Measurements from ENCODE around the gene CDC26. TPM values are rescaled to one million over a fixed set of nuclear protein-coding genes. Genes with fewer than 3 reads are reported as not detected.

Gene CDC26
- total and polyA plus RNA-seq, 10 of the 15 experiments (the other 5 are each of a cell fraction or from before 2014, with no cell fraction given): 28.2 to 156 (median 61.5) TPM

- FAIRE-seq: no peak
- POLR2A ChIA-PET: no interaction called here
- Histone ChIP-seq H4K20me1 (ENCODE audit: control insufficient read depth, insufficient read depth) (no peaks in the 10 kb centered on the region), H3K27ac (ENCODE audit: control insufficient read depth, insufficient read depth) (no peak overlapping the region), H3K27me3 (replicated peaks in 1 of 2; ENCODE audit: control insufficient read depth in 2 of 2, insufficient read depth in 2 of 2, low read length in 1 of 2) (no peaks in the 10 kb centered on the region), H3K4me2 (ENCODE audit: control insufficient read depth, insufficient read depth) (no peak overlapping the region), H3K79me2 (ENCODE audit: control insufficient read depth, insufficient read depth, low read length) (no peaks in the 10 kb centered on the region), H3K9ac (ENCODE audit: control insufficient read depth, insufficient read depth, low read length) (no peak overlapping the region), H3K36me3 (ENCODE audit: control insufficient read depth in 2 of 2, insufficient read depth in 2 of 2, low read length in 1 of 2) (no peaks in the 10 kb centered on the region), H3K4me1 (ENCODE audit: control insufficient read depth, insufficient read depth, low read length) (no peaks in the 10 kb centered on the region), H3K4me3 (no peak overlapping the region), H2AFZ (ENCODE audit: control insufficient read depth, low read depth, low read length) (no peak overlapping the region), H3K9me3 (replicated peaks; ENCODE audit: control insufficient read depth, insufficient read depth, low read length) (no peaks in the 10 kb centered on the region)
- in situ Hi-C loops (cut with MboI): no loop called here
- intact Hi-C loops (cut with micrococcal nuclease; ENCODE audit: unreplicated experiment): no loop called here
- ATAC-seq: no peak
- no peak for DNase-seq (ENCODE audit: low read depth, low spot score)
- CTCF ChIA-PET: interaction anchor here (0.6 kb wide), 1 partner anchor 201 kb away, joined by 3 read pairs; no protein-coding TSS in a partner anchor
- RAD21 ChIA-PET (ENCODE audit: unreplicated experiment): no interaction called here
- BruUV-seq (replicated peaks): no TSS peak
- TF ChIP-seq CHD1 (IDR thresholded peaks at IDR 0.05; ENCODE audit: low read depth, low read length): no peak
- no peak for TF ChIP-seq MEF2A (IDR thresholded peaks at IDR 0.05; ENCODE audit: insufficient read depth, low read depth, low read length)
- TF ChIP-seq MEF2B (IDR thresholded peaks at IDR 0.05; ENCODE audit: partially characterized antibody, poor library complexity, severe bottlenecking): no peak
- TF ChIP-seq FOXK2 (IDR thresholded peaks at IDR 0.05): no peak
- no peak for TF ChIP-seq BMI1 (IDR thresholded peaks at IDR 0.05; ENCODE audit: borderline replicate concordance)
- TF ChIP-seq HDGF (IDR thresholded peaks at IDR 0.05): no peak
- WGBS (ENCODE audit: insufficient coverage, insufficient replicate concordance, low lambda C conversion rate, missing lambda C conversion rate): 4% methylated on average over 1 of the region's 1 CpG
- SMC1A ChIA-PET (ENCODE audit: uncharacterized antibody, unreplicated experiment): no interaction called here
These were observed 31.2 kb upstream of the CDC26 start for GRCh38 chr9:113306566-113306965.

DNA sequence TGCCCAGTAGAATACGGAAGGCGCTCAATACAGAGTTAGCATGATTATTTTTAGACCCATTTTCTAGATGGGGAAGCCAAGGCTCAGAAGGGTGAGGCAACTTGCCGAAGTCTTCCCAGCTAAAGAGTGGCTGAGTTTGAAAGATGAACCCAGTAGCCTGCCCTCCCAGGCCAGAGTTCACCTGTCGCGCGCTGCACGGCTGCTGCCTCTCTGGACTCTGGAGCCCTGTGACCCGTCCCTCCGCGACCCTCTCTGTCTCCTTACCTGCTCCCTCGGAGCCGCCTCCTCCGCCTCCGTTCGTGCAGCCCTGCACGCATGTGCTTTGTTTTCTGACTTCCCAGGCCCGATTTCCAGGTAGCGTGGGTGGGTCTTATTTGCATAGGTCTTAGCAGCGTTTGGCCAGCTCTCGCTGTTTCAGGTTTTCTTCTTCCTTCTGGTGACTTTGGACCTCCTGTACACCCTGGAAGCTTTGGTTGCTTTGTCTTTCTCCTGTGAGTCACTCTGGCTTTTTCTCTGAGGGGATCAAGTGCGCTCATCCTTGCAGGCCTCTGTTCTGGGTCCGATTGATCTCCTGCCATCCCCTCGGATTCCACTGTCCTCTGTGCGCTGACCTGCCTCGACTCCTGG is 27.5 kb upstream of the CDC26 start, which contains the start of gene RNF183:
TSS of gene RNF183 (minus strand) at position 585 of the 627 bp plus-strand sequence. CDS start 5,192 bp downstream, outside the sequence.
- Histone ChIP-seq H4K20me1 (ENCODE audit: control insufficient read depth, insufficient read depth) (no peaks in the 10 kb centered on the region), H3K27me3 (replicated peaks in 1 of 2; ENCODE audit: control insufficient read depth in 2 of 2, insufficient read depth in 2 of 2, low read length in 1 of 2) (no peaks in the 10 kb centered on the region; a peak in 1 of 4 replicates), H3K27ac (ENCODE audit: control insufficient read depth, insufficient read depth) (no peak within 1 kb of the TSS), H3K4me3 (no peak within 1 kb of the TSS), H3K9ac (ENCODE audit: control insufficient read depth, insufficient read depth, low read length) (no peak within 1 kb of the TSS), H3K79me2 (ENCODE audit: control insufficient read depth, insufficient read depth, low read length) (no peaks in the 10 kb centered on the region), H3K4me2 (ENCODE audit: control insufficient read depth, insufficient read depth) (no peak within 1 kb of the TSS), H3K36me3 (ENCODE audit: control insufficient read depth in 2 of 2, insufficient read depth in 2 of 2, low read length in 1 of 2) (no peaks in the 10 kb centered on the region), H2AFZ (ENCODE audit: control insufficient read depth, low read depth, low read length) (no peak within 1 kb of the TSS), H3K4me1 (ENCODE audit: control insufficient read depth, insufficient read depth, low read length) (no peaks in the 10 kb centered on the region), H3K9me3 (replicated peaks; ENCODE audit: control insufficient read depth, insufficient read depth, low read length) (no peaks in the 10 kb centered on the region)
- RAD21 ChIA-PET (ENCODE audit: unreplicated experiment): no interaction called here
- CTCF ChIA-PET: no interaction called here
- SMC1A ChIA-PET (ENCODE audit: uncharacterized antibody, unreplicated experiment): no interaction called here
- in situ Hi-C loops (cut with MboI) (no loop called here), intact Hi-C loops (cut with micrococcal nuclease; ENCODE audit: unreplicated experiment) (no loop called here)
- WGBS (ENCODE audit: insufficient coverage, insufficient replicate concordance, low lambda C conversion rate, missing lambda C conversion rate): 53% methylated on average over 25 of the region's 25 CpGs
- DNase-seq (ENCODE audit: low read depth, low spot score): no peak
- FAIRE-seq: no peak
- ATAC-seq: no peak
- POLR2A ChIA-PET: no interaction called here
- TF ChIP-seq NR2C1 (IDR thresholded peaks at IDR 0.05): no peak
- no peak for TF ChIP-seq E2F4 (IDR thresholded peaks at IDR 0.05; ENCODE audit: low read depth, low read length)
- no peak for TF ChIP-seq LARP7 (IDR thresholded peaks at IDR 0.05)
- BruUV-seq (replicated peaks): no TSS peak

All from GM12878 (cell line).